ENCODE data around the gene GAPVD1.

DNA sequence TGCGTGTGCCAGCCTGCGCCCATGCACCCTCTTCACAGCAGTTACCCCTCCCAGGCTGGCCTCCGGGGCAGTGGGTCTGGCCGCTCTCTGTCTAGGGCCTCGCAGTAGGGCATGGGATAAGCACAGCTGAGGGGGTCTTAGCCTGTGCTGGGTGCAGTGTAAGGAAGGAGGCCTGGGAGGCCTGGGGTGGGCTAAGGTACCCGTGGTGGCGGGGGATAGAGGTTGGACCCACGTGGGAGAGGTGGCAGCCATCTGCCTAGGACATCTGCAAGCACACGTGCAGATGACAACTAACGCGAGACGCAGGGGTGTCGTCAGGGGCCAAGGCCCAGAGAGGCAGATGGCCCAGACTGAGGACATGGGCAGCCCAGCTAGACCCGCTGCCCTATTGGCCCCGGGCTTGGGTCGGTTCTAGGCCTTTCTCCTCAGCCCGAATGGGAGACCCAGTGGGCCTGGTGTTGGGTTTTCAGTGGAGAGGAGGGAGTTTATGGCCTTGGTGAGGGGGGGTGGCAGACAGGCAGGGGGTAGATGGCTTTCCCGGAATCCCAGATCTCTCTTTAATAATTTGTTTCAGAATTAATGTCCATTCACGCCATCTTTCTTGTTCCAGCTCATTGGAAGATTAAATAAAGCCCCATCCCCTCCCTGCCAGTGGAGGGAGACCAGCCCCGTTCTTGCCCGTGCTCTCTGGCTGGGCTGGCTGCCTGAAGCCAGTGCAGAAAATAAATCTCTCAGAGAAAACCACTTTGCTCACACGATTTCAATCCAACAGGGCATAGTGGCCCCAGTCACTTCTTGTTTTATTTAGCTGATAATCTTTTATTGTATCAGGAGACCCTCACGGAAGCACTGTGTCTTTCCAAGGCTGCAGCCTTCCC, 154.2 kb downstream of the GAPVD1 start:
- TF ChIP-seq, protein P1, sequence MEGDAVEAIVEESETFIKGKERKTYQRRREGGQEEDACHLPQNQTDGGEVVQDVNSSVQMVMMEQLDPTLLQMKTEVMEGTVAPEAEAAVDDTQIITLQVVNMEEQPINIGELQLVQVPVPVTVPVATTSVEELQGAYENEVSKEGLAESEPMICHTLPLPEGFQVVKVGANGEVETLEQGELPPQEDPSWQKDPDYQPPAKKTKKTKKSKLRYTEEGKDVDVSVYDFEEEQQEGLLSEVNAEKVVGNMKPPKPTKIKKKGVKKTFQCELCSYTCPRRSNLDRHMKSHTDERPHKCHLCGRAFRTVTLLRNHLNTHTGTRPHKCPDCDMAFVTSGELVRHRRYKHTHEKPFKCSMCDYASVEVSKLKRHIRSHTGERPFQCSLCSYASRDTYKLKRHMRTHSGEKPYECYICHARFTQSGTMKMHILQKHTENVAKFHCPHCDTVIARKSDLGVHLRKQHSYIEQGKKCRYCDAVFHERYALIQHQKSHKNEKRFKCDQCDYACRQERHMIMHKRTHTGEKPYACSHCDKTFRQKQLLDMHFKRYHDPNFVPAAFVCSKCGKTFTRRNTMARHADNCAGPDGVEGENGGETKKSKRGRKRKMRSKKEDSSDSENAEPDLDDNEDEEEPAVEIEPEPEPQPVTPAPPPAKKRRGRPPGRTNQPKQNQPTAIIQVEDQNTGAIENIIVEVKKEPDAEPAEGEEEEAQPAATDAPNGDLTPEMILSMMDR (IDR thresholded peaks at IDR 0.05; ENCODE audit: borderline replicate concordance, extremely low read depth, low read length, poor library complexity, severe bottlenecking), result no peak
- no peak for TF ChIP-seq EZH2 (IDR thresholded peaks at IDR 0.05; ENCODE audit: borderline replicate concordance, low read depth, low read length, severe bottlenecking)

All from DND-41 (cell line).